ENCODE data around the gene C6orf132.

GRCh38 chr6:42138190-42138589 is 4.2 kb downstream of the C6orf132 start:
- TF ChIP-seq CTCF (IDR thresholded peaks at IDR 0.05; ENCODE audit: low read depth, low read length) (no peak), EZH2phosphoT487 (IDR thresholded peaks at IDR 0.05; ENCODE audit: low read depth) (no peak)
